ENCODE results near the gene ACBD6.

- TF ChIP-seq EZH2phosphoT487 (IDR thresholded peaks at IDR 0.05; ENCODE audit: unreplicated experiment) (no peak), EZH2 (IDR thresholded peaks at IDR 0.05; ENCODE audit: low read depth, unreplicated experiment) (no peak), CTCF (conservative IDR thresholded peaks at IDR 0.05; ENCODE audit: low read depth in 2 of 2) (no peak), ZNF114 (CRISPR knock-in tag; IDR thresholded peaks at IDR 0.05) (no peak), JUNB (IDR thresholded peaks at IDR 0.05; ENCODE audit: unreplicated experiment) (no peak), POLR2AphosphoS5 (IDR thresholded peaks at IDR 0.05; ENCODE audit: low read depth) (no peak)
Observed at GRCh38 chr1:180286417-180286816, 216.0 kb downstream of the ACBD6 start.
